CD4-positive, CD25-positive, alpha-beta regulatory T cell (primary cell): Measurements from ENCODE around the gene FSTL4. TPM values are rescaled to one million over a fixed set of nuclear protein-coding genes. Genes with fewer than 3 reads are reported as not detected.

ENCODE experiments used
- ATAC-seq, 2 donors: fragments of 150-1000 bp; cut with Tn5 transposase; one replicate each; pipeline ENCODE4 v1.10.0; 2021; ENCODE audit warnings: low read depth in 2 of 2, moderate number of reproducible peaks in 2 of 2, moderate library complexity in 1 of 2
- DNase-seq, 3 donors: peaks; one replicate each; pipeline versions ENCODE4 v3.0.0 to v3.0.0-alpha.2; 2012 to 2022; ENCODE audit warnings: mixed read lengths in 1 of 3
- H3K27ac ChIP-seq: one replicate; pipeline ENCODE4 v1.7.0; 2013; ENCODE audit warnings: mild to moderate bottlenecking, low read length; ENCODE audit not compliant: insufficient read depth, poor library complexity, severe bottlenecking
- H3K27me3 ChIP-seq: one replicate; pipeline ENCODE4 v1.7.0; 2013; ENCODE audit warnings: low read length; ENCODE audit not compliant: control insufficient read depth, insufficient read depth
- H3K36me3 ChIP-seq: one replicate; pipeline ENCODE4 v1.7.0; 2013; ENCODE audit warnings: mild to moderate bottlenecking, low read length, moderate library complexity; ENCODE audit not compliant: control insufficient read depth, insufficient read depth
- H3K4me1 ChIP-seq: 2 replicates; pipeline ENCODE4 v1.7.0; 2013; ENCODE audit warnings: mild to moderate bottlenecking, low read length; ENCODE audit not compliant: insufficient read depth, control insufficient read depth, poor library complexity, severe bottlenecking
- H3K4me3 ChIP-seq: one replicate; pipeline ENCODE4 v1.7.0; 2013; ENCODE audit warnings: low read depth, mild to moderate bottlenecking, low read length, moderate library complexity
- H3K9me3 ChIP-seq, 2 experiments: 1 replicate in 1 of 2; 2 replicates in 1 of 2; pipeline ENCODE4 v1.7.0; 2013; ENCODE audit warnings: low read length in 2 of 2, mild to moderate bottlenecking in 1 of 2, moderate library complexity in 1 of 2; ENCODE audit not compliant: control insufficient read depth in 2 of 2
- H3K27ac Mint-ChIP-seq, 3 donors: one replicate each; pipeline ENCODE4 v1.8.0; 2020 to 2022; ENCODE audit warnings: mild to moderate bottlenecking in 3 of 3, mixed read lengths in 3 of 3, moderate library complexity in 2 of 3
- H3K27me3 Mint-ChIP-seq: one replicate; pipeline ENCODE4 v1.8.0; 2022; ENCODE audit warnings: mild to moderate bottlenecking, mixed read lengths
- H3K36me3 Mint-ChIP-seq: one replicate; pipeline ENCODE4 v1.8.0; 2020; ENCODE audit warnings: mixed read lengths
- H3K4me1 Mint-ChIP-seq, 4 donors: one replicate each; pipeline ENCODE4 v1.8.0; 2020 to 2022; ENCODE audit warnings: mixed read lengths in 4 of 4, mild to moderate bottlenecking in 1 of 4
- H3K4me3 Mint-ChIP-seq, 4 donors: one replicate each; pipeline ENCODE4 v1.8.0; 2020 to 2022; ENCODE audit warnings: mild to moderate bottlenecking in 4 of 4, mixed read lengths in 4 of 4, moderate library complexity in 3 of 4
- H3K9me3 Mint-ChIP-seq, 7 donors: one replicate each; pipeline ENCODE4 v1.8.0; 2020 to 2022; ENCODE audit warnings: mixed read lengths in 7 of 7, mild to moderate bottlenecking in 3 of 7, moderate library complexity in 2 of 7
- polyA plus RNA-seq, 4 donors: library from polyadenylated mRNA; unstranded; fragments of 300-500 nt; fragmentation: Illumina TruSeq; gene quantifications; one replicate each; pipeline ENCODE4 v1.2.3, GENCODE V29; 2021
- total RNA-seq: library from RNA; stranded (reverse); gene quantifications from one replicate; pipeline ENCODE4 v1.2.3, GENCODE V29; 2022

FSTL4 gene
- total and polyA plus RNA-seq, 5 donors from 2014 or later = 0.57 TPM; not detected in 4

DNA sequence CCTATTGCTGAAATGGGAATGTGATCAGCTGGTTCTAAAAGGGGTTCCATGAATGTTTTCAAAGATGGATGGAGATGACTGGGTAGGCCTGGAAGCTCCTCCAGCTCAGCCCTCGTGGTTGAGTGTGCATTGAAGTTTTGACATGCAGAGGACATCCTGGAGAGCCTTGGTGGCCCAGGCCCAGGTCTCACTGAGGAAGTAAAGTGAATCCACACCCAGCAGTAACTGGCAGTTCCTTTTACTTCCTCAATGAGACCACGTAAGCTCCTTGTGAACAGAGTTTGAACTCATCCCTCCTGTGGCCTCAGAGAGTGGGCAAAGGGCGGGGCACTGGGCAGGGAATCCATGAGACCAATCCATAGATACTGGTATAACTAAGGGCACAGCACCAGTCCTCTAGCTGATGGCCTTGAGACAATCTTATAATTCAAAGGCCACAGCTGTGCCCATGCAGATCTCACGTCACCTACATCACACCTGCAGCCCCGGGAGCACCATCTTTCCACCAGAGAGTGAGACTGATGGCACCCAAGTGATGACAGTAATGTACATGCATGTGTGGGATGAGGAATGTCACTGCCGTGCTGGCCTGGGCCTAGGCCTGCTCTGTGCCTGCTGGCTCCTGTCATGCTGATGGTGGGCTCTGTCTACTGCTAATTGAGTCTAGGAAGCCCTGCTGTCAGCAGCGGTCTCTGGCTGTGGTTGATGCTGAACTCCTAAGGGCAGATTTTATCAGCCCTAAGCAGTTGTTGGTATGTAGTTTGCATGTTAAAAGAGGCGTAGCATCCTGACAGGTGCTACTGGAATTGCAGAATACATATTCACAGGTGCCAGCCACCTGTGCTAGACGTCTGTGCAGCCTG is 257.8 kb downstream of the FSTL4 start:
- Mint-ChIP-seq H3K9me3 (peaks cover 0 to 2% (median 0%) of the 10 kb centered on the region in 7 donors), H3K4me3 (no peak overlapping the region), H3K27ac (no peak overlapping the region), H3K36me3 (no peaks in the 10 kb centered on the region), H3K27me3 (peaks cover 21% of the 10 kb centered on the region), H3K4me1 (no peaks in the 10 kb centered on the region)
- DNase-seq = no peak
- no peak overlapping the region for H3K4me3 ChIP-seq
- no peaks in the 10 kb centered on the region for H3K36me3 ChIP-seq
- no peaks in the 10 kb centered on the region for H3K27me3 ChIP-seq
- no peaks in the 10 kb centered on the region for H3K9me3 ChIP-seq
- ATAC-seq = no peak
- H3K4me1 ChIP-seq = no peaks in the 10 kb centered on the region
- H3K27ac ChIP-seq = no peak overlapping the region

DNA sequence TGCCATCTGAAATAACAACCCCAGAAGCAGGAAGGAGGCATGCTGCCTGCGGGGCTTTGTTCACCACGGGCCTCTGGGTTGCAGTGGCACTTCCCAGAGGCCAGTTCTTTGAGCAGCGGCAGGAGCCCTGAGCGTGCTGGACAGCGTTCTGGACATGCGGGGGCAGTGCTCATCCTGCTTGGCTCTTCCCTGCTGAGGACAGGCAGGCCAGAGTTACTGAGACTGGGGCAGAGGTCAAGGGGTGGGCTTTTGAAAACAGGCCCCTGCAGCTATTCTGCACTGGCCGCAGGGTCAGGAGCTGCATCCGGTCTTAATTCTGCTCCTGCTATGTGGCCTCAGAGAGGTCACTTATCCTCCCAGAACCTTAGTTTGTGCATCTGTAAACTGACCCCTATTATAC is 258.6 kb downstream of the FSTL4 start:
- Mint-ChIP-seq H3K27me3 (peaks cover 19% of the 10 kb centered on the region), H3K4me3 (no peak overlapping the region), H3K36me3 (no peaks in the 10 kb centered on the region), H3K27ac (no peak overlapping the region), H3K9me3 (peaks cover 0 to 2% (median 0%) of the 10 kb centered on the region in 7 donors), H3K4me1 (no peaks in the 10 kb centered on the region)
- no peak overlapping the region for H3K27ac ChIP-seq
- no peaks in the 10 kb centered on the region for H3K9me3 ChIP-seq
- H3K27me3 ChIP-seq = no peaks in the 10 kb centered on the region
- ATAC-seq = no peak
- H3K4me3 ChIP-seq = no peak overlapping the region
- no peaks in the 10 kb centered on the region for H3K4me1 ChIP-seq
- DNase-seq = no peak
- H3K36me3 ChIP-seq = no peaks in the 10 kb centered on the region

DNA sequence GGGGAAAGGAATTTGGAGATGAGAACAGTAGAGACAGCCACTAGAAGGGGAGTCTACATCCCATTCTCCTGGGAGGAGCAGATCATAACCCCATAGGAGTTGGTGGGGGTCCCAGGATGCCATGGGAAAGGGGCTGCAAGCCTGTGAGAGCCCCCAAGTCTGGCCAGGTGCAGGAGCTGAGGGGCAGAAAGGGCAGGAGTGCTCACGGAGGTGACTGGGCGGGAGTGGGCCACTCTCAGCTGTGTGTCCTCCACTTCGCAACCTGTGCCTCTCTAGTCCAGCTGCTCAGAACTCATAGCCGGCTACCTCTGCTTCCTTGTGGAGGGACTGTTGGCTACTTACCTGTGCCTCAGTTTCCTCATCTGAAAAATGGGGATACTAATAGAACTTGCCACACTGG is 263.9 kb downstream of the FSTL4 start:
- Histone ChIP-seq H3K4me1 (no peaks in the 10 kb centered on the region), H3K27ac (no peak overlapping the region), H3K9me3 (no peaks in the 10 kb centered on the region), H3K36me3 (no peaks in the 10 kb centered on the region), H3K4me3 (no peak overlapping the region), H3K27me3 (no peaks in the 10 kb centered on the region)
- no peak for ATAC-seq
- peaks cover 0 to 2% (median 0%) of the 10 kb centered on the region in 7 donors for H3K9me3 Mint-ChIP-seq
- H3K36me3 Mint-ChIP-seq = no peaks in the 10 kb centered on the region
- H3K27ac Mint-ChIP-seq = no peak overlapping the region
- H3K4me3 Mint-ChIP-seq = no peak overlapping the region
- no peak for DNase-seq
- no peaks in the 10 kb centered on the region for H3K4me1 Mint-ChIP-seq
- H3K27me3 Mint-ChIP-seq = peaks cover 11% of the 10 kb centered on the region

DNA sequence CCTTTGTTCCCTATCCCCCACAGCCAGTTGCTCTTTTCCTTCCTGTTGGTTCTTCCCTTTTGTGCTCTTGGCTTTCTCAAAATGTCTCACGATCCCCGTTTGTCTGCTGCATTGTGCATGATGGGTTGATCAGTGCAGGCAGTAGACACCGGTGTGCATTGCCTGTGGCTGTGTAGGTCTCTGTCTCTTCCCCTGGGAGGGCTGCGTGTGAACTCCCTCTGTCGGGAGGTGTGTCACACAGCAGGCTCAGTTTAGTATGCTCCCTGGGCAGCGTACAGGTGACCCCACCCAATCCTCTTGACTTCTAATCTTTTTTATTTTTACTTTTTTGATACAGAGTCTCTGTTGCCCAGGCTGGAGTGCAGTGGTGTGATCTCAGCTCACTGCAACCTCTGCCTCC is 265.3 kb downstream of the FSTL4 start:
- ATAC-seq = no peak
- no peak for DNase-seq
- Histone ChIP-seq H3K4me1 (no peaks in the 10 kb centered on the region), H3K27ac (no peak overlapping the region), H3K9me3 (no peaks in the 10 kb centered on the region), H3K4me3 (no peak overlapping the region), H3K27me3 (no peaks in the 10 kb centered on the region), H3K36me3 (no peaks in the 10 kb centered on the region)
- H3K4me1 Mint-ChIP-seq = no peaks in the 10 kb centered on the region
- H3K4me3 Mint-ChIP-seq = peak overlapping the region in 1 of 4 donors; percentile 21
- H3K9me3 Mint-ChIP-seq = no peaks in the 10 kb centered on the region
- H3K27me3 Mint-ChIP-seq = peaks cover 5% of the 10 kb centered on the region
- no peak overlapping the region for H3K27ac Mint-ChIP-seq
- H3K36me3 Mint-ChIP-seq = no peaks in the 10 kb centered on the region

DNA sequence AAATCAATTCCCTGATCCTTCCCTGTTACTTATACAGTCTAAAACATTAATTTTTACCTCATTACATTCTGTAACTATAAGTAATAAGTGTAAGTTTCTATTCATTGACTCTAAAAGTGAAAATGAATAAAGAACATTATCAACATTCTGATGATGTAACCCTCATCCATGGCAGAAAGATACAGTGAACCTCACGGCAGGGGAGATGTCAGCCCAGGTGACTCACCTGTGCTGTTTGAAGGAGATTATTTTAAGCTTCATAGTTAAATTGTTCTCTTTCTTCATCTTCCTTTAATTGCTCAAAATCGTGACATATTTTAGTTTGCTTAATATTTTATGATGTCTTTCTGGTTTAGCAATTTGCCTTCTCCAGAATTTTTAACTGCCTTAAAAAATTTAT is 268.1 kb downstream of the FSTL4 start:
- Histone ChIP-seq H3K4me1 (no peaks in the 10 kb centered on the region), H3K27ac (no peak overlapping the region), H3K36me3 (no peaks in the 10 kb centered on the region), H3K9me3 (no peaks in the 10 kb centered on the region), H3K4me3 (no peak overlapping the region), H3K27me3 (no peaks in the 10 kb centered on the region)
- Mint-ChIP-seq H3K27ac (no peak overlapping the region), H3K36me3 (no peaks in the 10 kb centered on the region), H3K27me3 (no peaks in the 10 kb centered on the region), H3K4me3 (no peak overlapping the region), H3K9me3 (no peaks in the 10 kb centered on the region), H3K4me1 (no peaks in the 10 kb centered on the region)
- ATAC-seq = no peak
- DNase-seq = no peak

DNA sequence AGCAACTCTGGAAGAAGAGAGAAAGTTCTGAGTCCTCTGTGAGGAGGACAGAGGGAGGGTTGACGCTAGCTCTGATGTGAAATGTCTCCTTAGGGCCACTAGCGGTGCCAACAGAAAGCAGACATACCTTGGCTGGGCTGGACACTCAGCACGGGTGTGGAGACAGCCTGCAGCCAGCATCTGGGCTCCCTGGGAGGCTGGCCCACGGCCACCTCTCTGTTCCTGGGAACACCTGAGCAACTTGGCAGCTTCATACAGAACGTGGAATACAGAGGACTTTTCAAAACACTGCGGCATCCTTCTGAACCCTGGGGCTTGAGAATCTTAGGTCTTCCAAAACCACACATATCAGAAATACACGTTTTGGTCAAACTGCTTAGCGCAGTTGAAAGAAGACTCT is 269.1 kb downstream of the FSTL4 start:
- Mint-ChIP-seq H3K27me3 (no peaks in the 10 kb centered on the region), H3K36me3 (no peaks in the 10 kb centered on the region), H3K4me1 (no peaks in the 10 kb centered on the region), H3K27ac (no peak overlapping the region), H3K9me3 (no peaks in the 10 kb centered on the region), H3K4me3 (no peak overlapping the region)
- Histone ChIP-seq H3K27ac (no peak overlapping the region), H3K9me3 (no peaks in the 10 kb centered on the region), H3K27me3 (no peaks in the 10 kb centered on the region), H3K4me3 (no peak overlapping the region), H3K36me3 (no peaks in the 10 kb centered on the region), H3K4me1 (no peaks in the 10 kb centered on the region)
- DNase-seq (no peak), ATAC-seq (no peak)

DNA sequence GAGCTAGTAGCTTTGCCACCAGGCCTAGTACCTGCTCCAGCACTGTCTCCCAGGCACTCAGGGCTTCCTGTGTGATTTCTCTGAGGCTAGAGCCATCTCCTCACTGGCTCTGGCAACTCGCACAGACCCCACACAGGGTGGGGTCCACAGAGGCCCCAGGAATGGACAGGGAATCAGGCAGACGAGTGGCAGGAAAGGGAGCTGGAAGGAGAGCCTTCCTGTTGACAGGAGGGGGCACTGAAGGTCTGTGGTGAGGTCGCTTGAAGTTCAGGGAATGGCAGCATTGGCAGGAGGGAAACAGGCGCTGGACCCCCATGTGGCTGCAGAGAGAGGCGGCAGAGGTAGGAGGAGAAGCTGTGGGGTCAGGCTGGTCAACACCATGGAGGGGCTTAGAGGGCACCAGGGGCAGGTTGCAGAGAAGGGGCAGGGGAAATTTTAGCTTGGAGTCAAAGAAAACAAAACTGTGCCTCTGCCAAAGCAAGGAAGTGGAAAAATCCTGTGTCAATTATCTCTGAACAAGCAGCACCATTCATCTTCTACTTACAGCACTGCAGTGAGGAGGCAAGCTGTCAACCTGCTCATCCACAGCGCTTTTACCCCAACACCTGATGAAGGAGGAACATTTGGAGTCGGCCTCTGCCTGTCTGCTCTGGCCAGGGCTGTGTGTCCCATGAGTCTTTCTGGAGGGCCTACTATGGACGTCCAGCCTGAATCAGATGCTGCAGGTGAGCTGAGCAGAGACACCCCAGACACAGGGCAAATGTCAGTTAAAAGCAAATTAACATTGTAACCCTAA is 270.2 kb downstream of the FSTL4 start:
- Histone ChIP-seq H3K36me3 (no peaks in the 10 kb centered on the region), H3K27ac (no peak overlapping the region), H3K27me3 (no peaks in the 10 kb centered on the region), H3K4me3 (no peak overlapping the region), H3K4me1 (no peaks in the 10 kb centered on the region), H3K9me3 (no peaks in the 10 kb centered on the region)
- Mint-ChIP-seq H3K4me3 (no peak overlapping the region), H3K36me3 (no peaks in the 10 kb centered on the region), H3K27me3 (no peaks in the 10 kb centered on the region), H3K4me1 (no peaks in the 10 kb centered on the region), H3K27ac (no peak overlapping the region), H3K9me3 (no peaks in the 10 kb centered on the region)
- no peak for DNase-seq
- no peak for ATAC-seq
